GM12891 (cell line): ENCODE results near the gene KCTD11.

ENCODE experiments used
- POLR2A ChIP-seq: IDR thresholded peaks from 2 replicates; pipeline ENCODE4 v1.6.1; 2011; ENCODE audit warnings: low read depth, low read length, control low read depth
- POLR2AphosphoS5 ChIP-seq: IDR thresholded peaks from 2 replicates; pipeline ENCODE4 v1.6.1; 2011; ENCODE audit warnings: low read depth, low read length, control low read depth
- SPI1 ChIP-seq: IDR thresholded peaks from 2 replicates; pipeline ENCODE4 v1.6.1; 2011; ENCODE audit warnings: low read depth, low read length, control low read depth

- TF ChIP-seq POLR2AphosphoS5 (no peak), POLR2A (no peak), SPI1 (no peak)
Observed at GRCh38 chr17:7324438-7324779, 27.6 kb upstream of the KCTD11 start.
